CD4-positive, alpha-beta T cell treated with Interleukin-4 for 4 hours (primary cell): ENCODE measurements around the gene VTI1A.
"Not testable (repeated sequence)": the region's sequence is repeated elsewhere in the genome, so short reads cannot be mapped to it uniquely, and the experiment has no call there.

ENCODE experiments used
- DNase-seq: peaks from one replicate; pipeline ENCODE4 v3.0.0-alpha.2; 2020

VTI1A gene

DNA sequence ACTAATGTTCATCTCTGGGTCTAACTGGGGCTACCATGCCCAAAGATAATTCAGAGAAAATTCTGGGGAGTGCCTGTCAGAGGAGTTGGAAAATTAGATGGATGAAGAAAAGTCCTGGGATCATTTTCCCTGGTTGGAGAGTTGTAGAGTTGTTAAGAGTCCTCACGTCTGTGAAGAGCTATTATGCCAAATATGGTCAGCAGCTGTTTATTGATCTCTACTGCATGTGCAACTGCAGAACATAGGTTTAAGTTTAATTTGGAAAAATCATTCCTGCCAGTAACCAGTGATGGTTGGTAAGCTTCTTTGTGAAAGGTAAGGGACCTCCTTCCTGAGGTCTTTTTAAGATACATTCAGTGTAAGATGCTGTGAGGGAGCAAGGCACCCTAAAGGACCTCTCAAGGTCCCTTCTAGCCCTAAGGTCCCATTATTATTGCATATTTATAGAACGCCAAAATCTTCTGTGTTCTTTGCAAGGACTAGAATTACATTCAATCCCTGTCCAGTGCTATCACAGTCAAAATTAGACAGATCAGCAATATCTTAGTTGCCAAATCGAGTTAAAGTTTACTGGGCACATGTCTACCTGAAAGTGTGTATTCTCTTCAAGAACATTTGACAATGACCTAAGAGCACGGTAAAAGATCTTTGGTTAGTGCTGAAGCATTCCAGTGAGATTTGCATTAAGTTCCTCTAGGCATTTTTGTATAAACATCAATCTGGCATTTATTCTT, 62.7 kb downstream of the VTI1A start:
- DNase-seq: no peak

- no peak for DNase-seq
These were observed 63.4 kb downstream of the VTI1A start for GRCh38 chr10:112510384-112510783.

GRCh38 chr10:112512294-112512693, 65.3 kb downstream of the VTI1A start:
- DNase-seq: no peak

GRCh38 chr10:112515126-112515525, 68.1 kb downstream of the VTI1A start:
- DNase-seq: no peak

GRCh38 chr10:112515852-112516251, 68.8 kb downstream of the VTI1A start:
- no peak for DNase-seq

GRCh38 chr10:112517451-112517862, 70.4 kb downstream of the VTI1A start:
- DNase-seq: no peak

- DNase-seq: peak; percentile 28
These were observed 72.2 kb downstream of the VTI1A start for GRCh38 chr10:112519133-112519761.

DNA sequence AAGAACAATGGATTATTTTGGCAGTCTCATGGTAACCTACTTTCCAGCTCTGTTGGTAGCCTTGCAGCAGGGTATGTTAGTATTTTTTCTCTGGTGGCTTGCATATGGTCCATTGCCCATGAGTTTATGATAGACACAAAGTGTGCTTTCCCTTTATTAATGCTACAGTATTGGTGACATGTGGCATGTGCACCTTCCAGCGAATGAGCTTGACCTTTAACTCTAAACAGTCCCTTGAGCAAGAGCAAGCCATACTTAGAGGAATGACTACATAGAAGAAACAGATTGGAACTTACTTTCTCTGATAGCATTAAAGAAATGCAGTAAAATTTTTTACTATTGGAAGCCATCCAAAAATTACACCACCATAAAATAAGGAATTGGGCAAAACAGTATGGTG, 73.9 kb downstream of the VTI1A start:
- no peak for DNase-seq

DNA sequence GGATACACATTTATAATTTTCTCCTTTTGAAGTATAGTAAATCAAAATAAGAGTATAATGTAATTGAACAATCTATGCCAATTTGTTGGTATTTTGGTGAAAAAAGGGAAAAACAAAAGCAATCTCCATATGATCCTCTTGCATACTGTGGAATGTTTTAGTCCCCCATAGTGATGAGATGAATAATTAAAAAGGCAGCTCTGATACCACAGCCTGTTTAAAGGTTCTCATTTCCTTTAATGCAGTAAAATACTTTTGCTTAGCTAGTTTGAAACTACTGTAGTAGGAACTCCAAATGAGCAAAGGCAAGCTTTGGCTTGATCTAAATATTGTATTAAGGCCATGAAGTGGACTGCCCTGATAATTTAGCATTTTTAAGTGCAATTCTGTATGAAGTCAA, 77.6 kb downstream of the VTI1A start:
- no peak for DNase-seq

DNA sequence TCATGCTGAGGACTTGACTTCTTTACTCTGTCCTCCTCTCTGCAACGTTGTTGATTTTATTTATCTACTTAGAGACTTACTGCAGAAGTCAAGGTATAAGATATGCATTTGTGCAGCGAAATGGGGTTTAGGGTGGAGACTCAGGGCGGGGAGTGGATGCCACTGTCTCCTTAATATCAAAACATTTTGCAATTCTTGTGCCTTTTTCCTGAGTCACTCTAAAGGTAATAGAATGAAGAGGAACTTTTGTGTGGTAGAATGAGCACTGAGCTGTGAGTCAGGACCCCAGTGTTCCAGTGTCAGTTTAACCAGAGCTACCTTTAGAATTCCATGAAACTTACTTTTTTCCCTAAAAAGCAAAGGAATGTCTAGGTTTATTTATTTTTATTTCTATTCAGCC, 78.2 kb downstream of the VTI1A start:
- no peak for DNase-seq

GRCh38 chr10:112526139-112526538, 79.1 kb downstream of the VTI1A start:
- DNase-seq: peak; percentile 13

GRCh38 chr10:112526906-112527305, 79.9 kb downstream of the VTI1A start:
- DNase-seq: no peak

DNA sequence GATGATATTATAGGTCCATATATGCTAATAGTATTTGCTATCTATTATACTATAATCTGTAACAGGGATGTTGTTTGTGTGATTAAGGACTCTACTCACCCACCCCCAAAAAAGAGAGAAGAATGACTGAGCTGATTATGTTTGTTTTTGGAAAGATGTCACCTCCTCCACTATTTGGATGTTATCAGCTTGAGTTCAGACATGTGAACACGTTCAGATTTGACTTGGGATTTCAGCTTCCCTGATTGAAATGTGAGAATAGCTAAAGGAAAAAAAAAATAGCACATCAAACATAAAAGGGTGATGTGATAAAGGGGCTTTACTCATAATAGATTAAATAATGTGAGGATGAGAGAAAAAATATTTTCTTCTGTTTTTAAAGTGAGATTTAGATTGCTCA, 81.2 kb downstream of the VTI1A start:
- no peak for DNase-seq

DNA sequence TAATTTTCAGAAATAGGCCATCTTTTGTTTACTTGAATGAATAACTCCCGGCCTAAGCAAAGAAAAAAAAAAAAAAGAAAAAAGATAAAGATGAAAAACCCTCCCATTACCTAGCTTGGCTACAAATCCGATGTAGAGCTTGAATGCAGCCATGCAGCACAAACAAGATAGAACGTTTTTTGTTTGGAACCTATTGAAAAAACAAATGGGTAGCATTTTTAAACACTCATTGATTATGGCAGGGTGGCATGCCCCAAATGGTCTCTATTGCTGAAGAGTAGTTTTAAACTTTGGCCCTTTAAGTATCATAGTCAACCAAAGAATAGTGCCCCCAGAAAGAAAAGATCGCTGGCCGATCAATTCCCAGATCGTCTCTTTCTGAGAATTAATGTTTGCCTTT, 84.4 kb downstream of the VTI1A start:
- DNase-seq: no peak

DNA sequence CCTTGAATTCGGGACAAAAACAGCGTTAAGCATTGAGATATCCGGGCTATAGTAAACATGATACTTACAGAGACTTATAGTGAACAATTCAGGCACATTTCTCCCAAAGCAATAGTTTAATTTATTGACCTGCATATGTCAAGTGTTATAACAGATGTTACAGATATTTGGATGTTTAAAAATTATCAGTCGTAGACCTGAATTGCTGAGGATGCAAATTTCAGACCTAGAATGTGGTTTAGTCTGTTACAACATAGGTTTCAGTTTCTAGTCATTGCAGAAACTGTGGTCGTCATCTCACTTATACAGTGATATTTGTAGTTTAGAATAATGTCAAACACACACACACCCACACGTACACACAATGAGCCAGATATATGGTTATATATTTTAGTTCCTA, 85.2 kb downstream of the VTI1A start:
- DNase-seq: peak; percentile 36

DNA sequence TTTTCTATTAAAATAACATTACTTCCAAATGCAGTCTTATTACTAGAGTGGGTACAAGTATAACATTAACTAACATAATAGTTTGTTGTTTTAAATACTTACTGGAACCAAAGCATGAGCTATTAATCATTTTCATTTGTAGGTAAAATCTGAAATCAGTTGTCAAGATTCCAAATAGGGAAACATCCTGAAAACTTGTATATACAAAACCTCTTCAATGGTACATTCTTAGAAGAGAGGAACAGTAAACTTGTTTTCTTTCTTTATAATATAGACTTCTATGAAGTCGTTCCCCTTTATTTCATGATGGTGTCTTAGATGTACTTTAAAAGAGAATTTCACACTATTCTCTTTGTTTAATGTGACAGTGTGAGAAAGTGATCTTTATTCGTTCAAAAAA, 85.9 kb downstream of the VTI1A start:
- DNase-seq: no peak

DNA sequence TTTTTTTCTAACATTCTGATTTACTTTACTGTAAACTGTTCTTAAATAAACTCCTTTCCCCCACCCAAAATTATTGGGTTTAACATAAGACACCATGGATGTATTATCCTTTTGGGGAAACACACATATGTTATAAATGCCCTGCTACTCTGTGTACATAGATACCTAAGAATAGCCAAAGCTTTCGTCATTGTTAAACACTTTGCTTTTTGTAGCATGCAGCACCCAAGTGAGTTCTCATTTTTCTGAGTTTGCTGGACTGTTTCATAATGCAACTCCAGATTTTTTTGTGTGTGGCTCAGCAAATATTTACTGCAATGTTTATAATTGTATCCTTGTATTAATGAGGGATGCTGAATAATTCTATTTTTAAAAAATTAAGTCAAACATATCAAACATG, 86.9 kb downstream of the VTI1A start:
- DNase-seq: no peak

GRCh38 chr10:112535531-112535951, 88.5 kb downstream of the VTI1A start:
- no peak for DNase-seq

DNA sequence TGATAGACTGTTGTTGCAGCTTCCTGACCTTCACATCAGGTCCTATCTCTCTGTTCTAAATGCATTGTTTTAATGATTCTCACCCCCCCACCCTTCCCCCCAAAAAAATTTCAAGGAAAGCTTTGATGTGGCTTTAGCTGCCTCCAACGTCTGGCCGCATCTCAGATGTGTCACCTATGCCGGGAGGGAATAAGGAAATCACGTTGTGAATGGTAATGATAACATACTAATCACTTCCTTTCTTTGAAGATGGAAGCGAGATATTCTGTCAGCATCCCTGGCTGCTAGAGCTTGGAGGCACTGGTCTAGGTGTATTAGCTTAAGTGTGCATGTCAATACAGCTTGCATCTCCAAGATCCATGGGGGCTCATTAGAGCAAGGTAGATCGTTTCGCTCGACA, 89.6 kb downstream of the VTI1A start:
- DNase-seq: no peak

- DNase-seq: no peak
These were observed 91.2 kb downstream of the VTI1A start for GRCh38 chr10:112538168-112538567.

- no peak for DNase-seq
These were observed 92.3 kb downstream of the VTI1A start for GRCh38 chr10:112539340-112539739.

DNA sequence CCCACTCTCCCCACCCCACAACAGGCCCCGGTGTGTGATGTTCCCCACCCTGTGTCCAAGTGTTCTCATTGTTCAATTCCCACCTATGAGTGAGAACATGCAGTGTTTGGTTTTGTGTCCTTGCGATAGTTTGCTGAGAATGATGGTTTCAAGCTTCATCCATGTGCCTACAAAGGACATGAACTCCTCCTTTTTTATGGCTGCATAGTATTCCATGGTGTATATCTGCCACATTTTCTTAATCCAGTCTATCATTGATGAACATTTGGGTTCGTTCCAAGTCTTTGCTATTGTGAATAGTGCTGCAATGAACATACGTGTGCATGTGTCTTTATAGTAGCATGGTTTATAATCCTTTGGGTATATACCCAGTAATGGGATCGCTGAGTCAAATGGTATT, 95.8 kb downstream of the VTI1A start:
- not testable (repeated sequence) for DNase-seq

DNA sequence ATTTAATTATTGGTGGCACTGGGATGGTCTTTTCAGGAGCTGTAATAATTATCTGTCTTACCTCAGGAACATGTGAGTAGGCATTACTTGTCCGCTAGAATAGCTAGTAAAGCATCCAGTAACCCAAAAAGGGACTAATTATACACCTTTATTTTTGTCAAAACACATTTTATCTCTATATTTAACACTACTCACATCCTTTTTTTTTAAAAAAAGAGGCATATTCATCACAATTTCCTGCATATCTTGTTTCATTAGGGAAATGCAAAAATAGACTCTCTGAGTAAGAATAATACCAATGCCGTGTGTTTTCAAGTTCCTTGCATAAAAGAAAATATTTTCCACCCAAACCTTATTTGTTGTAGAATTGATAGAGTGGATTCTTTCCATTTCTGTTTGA, 99.5 kb downstream of the VTI1A start:
- no peak for DNase-seq

- no peak for DNase-seq
These were observed 101.7 kb downstream of the VTI1A start for GRCh38 chr10:112548535-112549276.
